Colonic mucosa (tissue), 4 donors: Measurements from ENCODE around the gene SMARCAL1. TPM values are rescaled to one million over a fixed set of nuclear protein-coding genes. Genes with fewer than 3 reads are reported as not detected.
"Not testable (repeated sequence)": the region's sequence is repeated elsewhere in the genome, so short reads cannot be mapped to it uniquely, and the experiment has no call there.

Experiments
- DNase-seq: peaks from one replicate; pipeline ENCODE4 v3.0.0-alpha.2; 2020
- H3K27ac ChIP-seq: fragments of 200-600 bp; one replicate; pipeline ENCODE4 v1.8.0; 2021
- H3K27me3 ChIP-seq: fragments of 200-600 bp; one replicate; pipeline ENCODE4 v1.8.0; 2021
- H3K36me3 ChIP-seq: fragments of 200-600 bp; one replicate; pipeline ENCODE4 v1.8.0; 2021
- H3K4me1 ChIP-seq: fragments of 200-600 bp; one replicate; pipeline ENCODE4 v1.8.0; 2021; ENCODE audit warnings: mild to moderate bottlenecking
- H3K4me3 ChIP-seq: fragments of 200-600 bp; one replicate; pipeline ENCODE4 v1.8.0; 2021
- H3K9ac ChIP-seq, 2 donors: one replicate each; pipeline ENCODE4 v1.7.0; 2013; ENCODE audit warnings: control low read depth in 2 of 2, low read depth in 2 of 2, low read length in 2 of 2
- H3K9me3 ChIP-seq: fragments of 200-600 bp; one replicate; pipeline ENCODE4 v1.8.0; 2021
- intact Hi-C: fragments of 100-400 bp; cut with DNase I; formaldehyde crosslinking; loops from one replicate; pipeline ENCODE4 v1.14.1; 2022
- total RNA-seq, 2 donors: library from RNA; stranded (reverse); fragmentation: NEBNext Ultra II Directional in 1 of 2; extraction: Animal tissue kit (Norgen Biotek cat#: 25700) in 1 of 2; gene quantifications; one replicate each; pipeline ENCODE4 v1.2.1, GENCODE V29; 2021
- TF ChIP-seq, protein P1 (sequence below): fragments of 200-600 bp; IDR thresholded peaks from one replicate; pipeline ENCODE4 v1.8.0; 2022; ENCODE audit warnings: antibody characterized with exemption, mild to moderate bottlenecking
- donor health status: healthy.
- donor health status: DM: no; HTN: no; CAD: no.
- donor health status: DM: no; HTN: no; CAD: no.

The SMARCAL1 gene
- total RNA-seq, 2 donors from 2014 or later: 13.8 to 18.1 TPM

DNA sequence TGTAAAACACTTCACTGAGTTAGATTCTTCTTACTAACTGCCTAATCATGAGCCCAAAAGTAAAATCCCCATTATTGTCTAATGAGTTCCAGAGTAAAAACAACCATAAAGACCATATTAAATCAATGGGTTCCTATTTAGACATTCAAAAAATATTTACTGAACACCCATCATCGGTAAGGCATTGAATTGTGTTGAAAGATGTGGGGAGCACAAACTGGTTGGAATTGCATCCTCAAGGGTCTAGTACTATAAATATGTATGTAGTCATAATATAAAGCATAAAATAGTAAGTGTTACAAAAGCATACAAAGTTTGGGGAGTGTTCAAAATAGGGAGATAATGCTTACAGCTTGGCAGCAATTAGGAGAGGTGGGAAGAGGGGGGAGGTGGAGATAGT, 37.0 kb upstream of the SMARCAL1 start:
- H3K9me3 ChIP-seq: no peaks in the 10 kb centered on the region
- H3K36me3 ChIP-seq: no peaks in the 10 kb centered on the region
- no peaks in the 10 kb centered on the region for H3K4me1 ChIP-seq
- intact Hi-C loops: no loop called here
- H3K27me3 ChIP-seq: peaks cover 23% of the 10 kb centered on the region
- no peak overlapping the region for H3K27ac ChIP-seq
- TF ChIP-seq, protein P1, sequence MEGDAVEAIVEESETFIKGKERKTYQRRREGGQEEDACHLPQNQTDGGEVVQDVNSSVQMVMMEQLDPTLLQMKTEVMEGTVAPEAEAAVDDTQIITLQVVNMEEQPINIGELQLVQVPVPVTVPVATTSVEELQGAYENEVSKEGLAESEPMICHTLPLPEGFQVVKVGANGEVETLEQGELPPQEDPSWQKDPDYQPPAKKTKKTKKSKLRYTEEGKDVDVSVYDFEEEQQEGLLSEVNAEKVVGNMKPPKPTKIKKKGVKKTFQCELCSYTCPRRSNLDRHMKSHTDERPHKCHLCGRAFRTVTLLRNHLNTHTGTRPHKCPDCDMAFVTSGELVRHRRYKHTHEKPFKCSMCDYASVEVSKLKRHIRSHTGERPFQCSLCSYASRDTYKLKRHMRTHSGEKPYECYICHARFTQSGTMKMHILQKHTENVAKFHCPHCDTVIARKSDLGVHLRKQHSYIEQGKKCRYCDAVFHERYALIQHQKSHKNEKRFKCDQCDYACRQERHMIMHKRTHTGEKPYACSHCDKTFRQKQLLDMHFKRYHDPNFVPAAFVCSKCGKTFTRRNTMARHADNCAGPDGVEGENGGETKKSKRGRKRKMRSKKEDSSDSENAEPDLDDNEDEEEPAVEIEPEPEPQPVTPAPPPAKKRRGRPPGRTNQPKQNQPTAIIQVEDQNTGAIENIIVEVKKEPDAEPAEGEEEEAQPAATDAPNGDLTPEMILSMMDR: no peak
- H3K4me3 ChIP-seq: no peak overlapping the region
- H3K9ac ChIP-seq: no peak overlapping the region
- no peak for DNase-seq

DNA sequence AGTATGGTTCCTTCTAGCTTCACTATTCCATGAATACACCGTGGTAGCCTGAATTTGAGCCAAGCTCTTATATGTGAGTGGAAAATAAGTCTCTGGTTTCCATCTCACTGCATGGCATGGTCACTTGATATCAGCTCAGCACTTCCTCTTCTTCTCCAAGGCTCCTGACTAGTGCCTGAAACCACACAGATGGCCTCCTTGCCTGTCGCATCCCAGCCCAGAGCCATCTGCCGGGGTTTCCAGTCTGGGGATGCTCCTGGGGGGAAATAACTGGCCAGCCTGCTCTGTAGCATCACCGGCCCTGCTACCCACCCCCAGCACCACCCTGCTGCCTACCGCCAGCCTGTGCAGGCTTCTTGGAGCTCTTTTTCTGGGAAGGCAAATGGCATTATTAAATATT, 32.3 kb upstream of the SMARCAL1 start:
- H3K9me3 ChIP-seq: no peaks in the 10 kb centered on the region
- no peak overlapping the region for H3K27ac ChIP-seq
- intact Hi-C loops: no loop called here
- no peak overlapping the region for H3K9ac ChIP-seq
- no peaks in the 10 kb centered on the region for H3K27me3 ChIP-seq
- H3K36me3 ChIP-seq: no peaks in the 10 kb centered on the region
- no peaks in the 10 kb centered on the region for H3K4me1 ChIP-seq
- H3K4me3 ChIP-seq: no peak overlapping the region
- no peak for DNase-seq
- TF ChIP-seq, protein P1: no peak

DNA sequence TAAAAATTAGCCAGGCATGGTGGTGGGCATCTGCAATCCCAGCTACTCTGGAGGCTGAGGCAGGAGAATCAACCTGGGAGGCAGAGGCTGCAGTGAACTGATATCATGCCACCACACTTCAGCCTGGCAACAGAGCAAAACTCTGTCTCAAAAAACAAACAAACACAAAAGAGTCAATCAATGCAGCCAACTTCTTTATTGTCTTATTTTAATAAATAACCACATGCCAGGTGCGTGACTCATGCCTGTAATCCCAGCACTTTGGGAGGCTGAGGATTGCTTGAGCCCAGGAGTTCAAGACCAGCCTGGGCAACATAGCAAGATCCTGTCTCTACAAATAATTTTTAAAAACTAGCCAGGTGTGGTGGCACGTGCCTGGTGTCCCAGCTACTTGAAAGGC, 27.9 kb upstream of the SMARCAL1 start:
- intact Hi-C loops, H3K36me3 ChIP-seq, H3K9ac ChIP-seq, H3K4me3 ChIP-seq, H3K9me3 ChIP-seq, H3K4me1 ChIP-seq, DNase-seq, H3K27me3 ChIP-seq, H3K27ac ChIP-seq: not testable (repeated sequence)

DNA sequence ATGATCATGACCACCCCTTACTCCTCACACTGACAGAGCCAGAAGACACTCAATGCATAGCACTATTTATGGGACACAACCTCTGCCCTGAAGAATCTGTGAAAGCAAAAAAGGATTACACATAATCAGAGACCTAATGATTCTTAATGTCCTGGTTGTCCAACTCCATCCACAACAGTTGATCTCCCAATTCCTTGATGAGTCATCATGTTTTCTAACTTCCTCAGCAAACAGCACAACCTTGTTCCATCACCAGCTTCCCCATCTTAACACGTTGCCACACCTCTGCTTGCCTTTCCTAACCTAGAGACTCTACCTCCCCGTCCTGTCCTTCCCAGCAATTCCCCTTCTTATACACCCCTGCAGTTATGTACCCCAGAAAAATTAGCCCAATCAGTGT, 26.8 kb upstream of the SMARCAL1 start:
- no peak for DNase-seq
- Histone ChIP-seq H3K9ac (no peak overlapping the region), H3K36me3 (no peaks in the 10 kb centered on the region), H3K4me1 (no peaks in the 10 kb centered on the region), H3K27me3 (no peaks in the 10 kb centered on the region), H3K4me3 (no peak overlapping the region), H3K27ac (no peak overlapping the region), H3K9me3 (no peaks in the 10 kb centered on the region)
- intact Hi-C loops: no loop called here
- TF ChIP-seq, protein P1: no peak

DNA sequence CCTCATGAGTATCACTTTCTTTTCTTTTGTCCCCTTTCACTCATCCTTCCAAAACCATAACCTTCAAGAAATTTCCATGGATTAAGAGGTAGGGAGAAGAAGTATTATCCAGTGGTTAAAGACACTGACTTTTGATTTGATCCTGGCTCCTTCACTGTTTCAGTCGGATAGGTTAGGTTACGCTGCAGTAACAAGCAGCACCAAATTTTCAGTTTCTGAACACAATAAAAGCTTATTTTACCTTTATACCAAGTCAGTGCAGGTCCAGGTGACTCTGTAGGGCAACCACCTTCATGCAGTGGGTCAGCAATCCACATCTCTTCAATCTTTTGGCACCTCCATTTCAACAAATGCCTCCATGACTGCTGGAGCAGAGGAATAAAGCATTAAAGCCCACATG, 25.0 kb upstream of the SMARCAL1 start:
- H3K36me3 ChIP-seq: no peaks in the 10 kb centered on the region
- DNase-seq: no peak
- H3K27ac ChIP-seq: no peak overlapping the region
- no peaks in the 10 kb centered on the region for H3K27me3 ChIP-seq
- intact Hi-C loops: no loop called here
- no peaks in the 10 kb centered on the region for H3K4me1 ChIP-seq
- no peaks in the 10 kb centered on the region for H3K9me3 ChIP-seq
- H3K4me3 ChIP-seq: no peak overlapping the region
- H3K9ac ChIP-seq: no peak overlapping the region
- TF ChIP-seq, protein P1: no peak

DNA sequence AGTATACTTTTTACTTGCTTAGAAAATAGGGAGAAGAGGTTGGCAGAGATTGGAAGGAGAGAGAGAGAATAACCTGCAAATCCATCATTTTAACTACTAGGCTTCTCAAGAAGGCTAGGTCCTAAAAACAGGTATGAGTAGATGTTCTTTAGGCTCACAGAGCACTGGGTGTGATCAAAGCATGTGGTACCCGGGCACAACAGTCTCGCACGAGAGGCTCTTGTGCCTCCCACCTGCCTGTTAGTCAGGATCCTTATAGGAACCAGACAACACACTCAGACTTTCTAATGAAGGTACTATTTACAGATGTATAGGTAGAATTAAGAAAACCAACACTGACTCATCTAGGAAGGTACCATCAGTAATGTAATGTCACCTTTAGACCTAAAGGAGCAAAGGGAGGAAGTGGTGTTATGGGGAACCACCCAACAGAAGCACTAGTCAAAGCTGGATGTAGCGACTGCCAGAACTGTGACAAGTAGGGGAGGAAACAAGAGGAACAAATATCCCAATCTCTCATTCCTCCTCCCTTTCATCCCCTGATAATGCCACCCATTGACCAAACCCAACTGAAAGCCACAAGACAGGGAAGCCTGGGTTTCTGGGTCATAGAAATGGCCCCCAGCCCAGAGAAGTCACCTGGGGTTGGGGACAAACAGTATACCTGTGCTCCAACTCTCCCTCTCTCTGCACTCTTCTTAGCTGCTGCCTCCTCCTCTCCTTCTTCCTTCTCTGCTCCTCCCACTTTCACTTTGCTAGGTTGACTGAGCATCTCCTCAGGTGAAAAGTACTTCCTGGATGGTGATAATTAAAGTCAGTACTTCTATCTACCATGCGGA, 24.0 kb upstream of the SMARCAL1 start:
- TF ChIP-seq, protein P1: no peak
- DNase-seq: no peak
- Histone ChIP-seq H3K36me3 (no peaks in the 10 kb centered on the region), H3K4me1 (no peaks in the 10 kb centered on the region), H3K9me3 (no peaks in the 10 kb centered on the region), H3K27ac (no peak overlapping the region), H3K27me3 (no peaks in the 10 kb centered on the region), H3K4me3 (no peak overlapping the region), H3K9ac (no peak overlapping the region)
- intact Hi-C loops: no loop called here
